Epidermal melanocyte (primary cell): ENCODE results near the gene PLA2R1.
"Not testable (repeated sequence)": the region's sequence is repeated elsewhere in the genome, so short reads cannot be mapped to it uniquely, and the experiment has no call there.

Experiments used
- DNase-seq: peaks from one replicate; pipeline ENCODE4 v3.0.0; 2011; ENCODE audit warnings: low spot score; ENCODE audit not compliant: insufficient read length

The PLA2R1 gene

GRCh38 chr2:160063879-160064612 lies 1.6 kb upstream of the PLA2R1 start:
- no peak for DNase-seq

- no peak for DNase-seq
Measured at GRCh38 chr2:160063271-160063670, 856 bp upstream of the PLA2R1 start.

DNA sequence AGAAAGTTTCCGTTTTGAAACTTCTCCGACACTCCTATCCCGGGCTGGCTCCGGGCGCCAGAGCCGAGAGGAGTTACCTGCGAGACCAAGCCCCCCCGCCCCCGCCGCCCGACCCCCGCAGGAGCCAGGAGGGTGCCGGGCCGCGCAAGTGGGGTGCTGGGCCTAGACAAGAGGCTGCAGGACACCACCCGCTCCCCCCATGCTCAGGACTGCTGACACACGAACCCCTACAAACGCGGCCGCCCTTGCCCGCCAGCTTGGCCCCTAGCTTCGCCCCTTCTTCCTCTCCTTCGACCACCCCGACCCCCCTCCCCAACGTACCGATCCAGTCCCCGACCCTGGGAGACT lies 497 bp downstream of the PLA2R1 start:
- DNase-seq: no peak

DNA sequence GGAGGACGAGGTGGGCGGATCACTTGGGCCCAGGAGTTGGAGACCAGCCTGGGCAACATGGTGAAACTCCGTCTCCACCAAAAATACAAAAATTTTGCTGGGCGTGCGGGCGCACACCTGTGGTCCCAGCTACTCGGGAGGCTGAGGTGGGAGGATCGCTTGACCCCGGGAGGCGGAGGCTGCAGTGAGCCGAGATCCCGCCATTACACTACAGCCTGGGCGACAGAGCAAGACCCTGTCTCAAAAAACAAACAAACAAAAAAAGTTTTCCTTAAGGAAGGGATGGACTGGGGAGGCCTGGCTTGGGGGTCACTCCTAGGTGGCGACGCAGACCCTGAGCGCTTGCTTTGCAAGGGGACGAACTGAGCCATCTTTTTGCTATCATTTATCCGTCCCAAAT lies 882 bp downstream of the PLA2R1 start:
- no peak for DNase-seq

- DNase-seq: no peak
Measured at GRCh38 chr2:160060297-160060696, 2.1 kb downstream of the PLA2R1 start.

- no peak for DNase-seq
Measured at GRCh38 chr2:160057356-160057755, 5.1 kb downstream of the PLA2R1 start.

DNA sequence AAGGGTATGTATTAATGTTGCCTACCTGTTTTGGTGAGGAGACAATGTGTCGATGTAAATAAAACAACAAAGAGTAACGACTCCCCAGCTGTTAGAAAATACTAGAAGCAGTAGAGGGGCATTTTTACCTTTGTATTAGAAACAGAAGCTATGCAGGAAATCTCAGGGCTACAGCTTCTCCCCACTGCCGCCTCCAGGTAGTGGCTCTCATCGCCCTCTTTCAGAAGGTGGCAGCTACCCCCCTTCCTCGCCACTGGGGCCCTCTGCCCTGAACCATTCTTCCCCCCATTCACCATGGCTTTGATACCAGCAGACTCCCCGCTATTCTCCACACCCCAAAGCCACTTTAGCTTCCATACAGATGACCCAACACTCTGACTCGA lies 6.7 kb downstream of the PLA2R1 start:
- no peak for DNase-seq

DNA sequence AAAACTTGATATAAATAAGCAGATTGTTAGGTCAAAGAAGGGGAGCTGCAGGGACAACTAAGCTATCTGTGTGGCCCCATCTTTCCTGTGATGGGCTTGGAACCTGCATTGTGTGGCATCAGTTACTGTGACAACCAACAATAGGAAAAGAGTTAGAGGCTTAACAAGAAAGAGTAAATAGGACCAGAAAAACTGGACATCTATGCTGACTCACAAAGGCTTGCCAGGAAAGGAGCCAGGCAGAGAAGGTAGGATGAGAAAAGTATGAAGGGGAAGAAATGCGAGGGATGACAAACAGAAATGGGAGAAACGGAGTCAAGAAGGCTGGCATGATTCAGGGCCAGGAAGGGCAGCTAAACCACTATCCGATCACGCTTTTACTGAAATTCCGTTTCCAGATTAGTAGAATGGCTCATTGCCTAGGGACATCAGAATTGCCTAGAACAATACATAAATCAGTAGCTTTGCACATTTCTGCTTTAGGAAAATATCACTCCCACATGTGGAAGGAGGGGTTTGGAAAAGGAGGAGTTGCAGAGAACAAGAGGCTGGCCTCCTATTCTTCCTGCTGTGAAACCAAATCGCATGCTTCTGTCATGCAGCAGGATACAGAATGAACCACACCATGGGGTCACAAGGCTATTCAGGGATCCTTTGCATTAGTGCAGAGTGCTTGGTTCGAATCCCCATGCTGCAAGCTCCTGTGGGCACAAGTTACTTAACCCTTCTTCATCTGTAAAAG lies 7.3 kb downstream of the PLA2R1 start:
- peak; percentile 68 for DNase-seq

DNA sequence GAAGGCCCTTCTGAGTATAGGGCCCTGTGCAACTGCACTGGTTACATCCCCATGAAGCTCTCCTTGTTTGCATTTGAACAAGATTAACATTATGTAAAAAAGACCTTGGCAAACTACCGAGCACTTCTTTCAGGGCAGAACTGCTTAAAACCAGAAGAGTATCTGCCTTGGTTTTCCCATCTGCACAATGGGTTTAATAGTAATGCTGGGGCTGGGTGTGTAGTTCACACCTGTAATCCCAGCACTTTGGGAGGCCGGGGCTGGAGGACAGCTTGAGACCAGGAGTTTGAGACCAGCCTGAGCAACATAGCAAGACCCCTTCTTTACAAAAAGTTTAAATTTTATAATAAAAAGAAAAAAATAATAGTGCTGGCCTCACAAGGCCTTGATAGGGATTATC lies 8.5 kb downstream of the PLA2R1 start:
- DNase-seq: no peak

GRCh38 chr2:160052531-160052930 lies 9.9 kb downstream of the PLA2R1 start:
- DNase-seq: no peak

DNA sequence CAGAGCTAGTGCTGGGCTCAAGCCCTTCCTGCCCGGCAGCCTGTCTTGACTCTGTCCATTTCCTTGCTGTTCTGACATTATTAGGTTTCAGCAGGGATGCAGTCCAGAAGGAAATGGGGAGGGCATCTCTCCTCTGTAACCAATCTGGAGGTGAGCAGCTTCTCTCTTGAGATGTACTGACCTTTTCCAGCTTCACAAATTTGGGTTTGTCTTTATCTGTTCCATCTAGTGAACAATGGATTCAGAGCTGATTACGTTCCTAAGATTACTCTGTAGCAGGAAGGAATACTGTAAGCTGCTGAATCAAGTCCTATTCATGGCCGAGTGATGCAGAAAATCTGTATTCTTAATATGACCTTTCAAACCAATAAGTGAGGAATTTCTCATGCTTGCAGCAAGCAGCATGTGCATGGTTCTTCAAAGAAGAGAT lies 11.0 kb downstream of the PLA2R1 start:
- no peak for DNase-seq

- no peak for DNase-seq
Measured at GRCh38 chr2:160050147-160050546, 12.3 kb downstream of the PLA2R1 start.

DNA sequence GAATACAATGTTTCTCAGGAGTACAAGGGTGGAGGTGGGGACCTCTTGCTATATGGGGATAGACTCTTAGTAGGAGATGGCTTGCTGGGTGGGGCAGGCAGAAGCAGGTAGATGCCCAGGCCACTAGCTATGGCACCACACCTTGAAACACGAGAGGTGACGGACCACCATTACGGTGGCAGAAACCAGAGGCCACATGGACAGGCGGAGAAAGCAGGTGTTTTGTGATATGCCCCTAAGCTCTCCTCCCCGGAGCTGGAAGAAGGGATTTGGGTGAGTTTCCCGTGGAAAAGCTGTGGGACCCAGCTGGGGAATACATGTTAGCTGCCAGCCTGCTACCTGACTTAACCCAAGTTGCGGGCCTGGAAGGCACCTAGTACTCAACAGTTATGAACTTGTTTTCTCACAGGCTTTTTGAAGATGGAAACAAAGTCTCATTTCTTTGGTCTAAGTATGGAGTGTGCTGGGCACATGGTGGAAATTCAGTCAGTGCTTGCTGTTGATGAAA lies 16.7 kb downstream of the PLA2R1 start:
- DNase-seq: no peak

GRCh38 chr2:160044728-160045127 lies 17.7 kb downstream of the PLA2R1 start:
- no peak for DNase-seq

DNA sequence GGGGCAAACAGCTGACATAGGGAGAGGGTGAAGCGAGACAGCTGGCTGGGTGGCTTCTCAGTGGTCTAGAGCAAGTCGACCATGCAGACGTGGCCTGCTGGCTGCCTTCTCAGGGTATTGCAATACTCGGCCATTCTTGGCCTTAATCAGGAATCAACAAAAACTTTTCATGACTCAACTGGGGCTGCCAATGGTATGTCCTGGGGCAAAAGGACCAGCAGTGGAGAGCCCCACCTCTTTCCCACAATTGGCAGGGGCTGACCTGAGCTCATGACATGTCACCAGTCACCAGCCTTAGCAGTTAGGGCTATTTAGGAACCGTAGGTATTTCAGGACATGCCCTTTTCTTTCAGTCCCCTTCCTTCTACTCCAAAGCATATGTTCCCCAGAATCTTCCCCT lies 19.1 kb downstream of the PLA2R1 start:
- no peak for DNase-seq

DNA sequence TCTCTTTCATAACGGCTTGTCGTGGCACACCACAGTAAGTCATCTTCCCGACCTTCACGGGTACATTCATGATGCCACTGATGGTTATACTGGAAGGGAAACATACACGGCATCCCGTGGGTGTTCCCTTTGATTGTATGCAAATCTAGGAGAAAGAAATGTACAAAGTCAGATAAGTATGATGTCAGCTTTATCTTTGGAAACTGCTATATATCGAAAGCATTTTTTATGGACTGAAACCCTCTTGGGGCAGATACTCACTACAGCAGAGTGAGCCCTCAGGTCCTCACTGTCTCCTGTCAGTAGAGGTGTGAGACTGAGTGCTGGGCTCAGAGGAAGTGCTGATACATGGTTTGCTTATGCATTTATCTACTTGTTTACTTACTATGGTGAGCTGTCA lies 20.4 kb downstream of the PLA2R1 start:
- no peak for DNase-seq

DNA sequence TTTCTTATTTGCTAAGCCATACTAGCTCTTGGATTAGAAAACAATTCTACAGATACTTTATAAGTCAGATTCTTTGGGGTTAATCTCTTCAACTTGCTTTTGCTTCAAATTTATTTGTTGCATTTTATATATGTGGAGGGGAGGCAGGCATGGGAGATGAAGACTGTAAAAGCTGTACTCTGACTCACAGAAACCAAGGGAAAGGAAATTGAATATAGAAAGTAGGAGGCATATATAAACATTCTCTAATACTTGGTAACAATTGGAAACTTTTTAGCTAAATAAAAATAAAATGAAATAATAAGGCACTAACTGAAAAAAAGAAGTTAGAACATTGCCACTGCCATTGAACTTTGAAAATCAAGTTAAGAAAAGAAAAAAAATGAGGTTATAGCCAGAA lies 21.3 kb downstream of the PLA2R1 start:
- DNase-seq: no peak

- DNase-seq: no peak
Measured at GRCh38 chr2:160039166-160039903, 23.1 kb downstream of the PLA2R1 start.

- not testable (repeated sequence) for DNase-seq
Measured at GRCh38 chr2:160038662-160039061, 23.8 kb downstream of the PLA2R1 start.

- DNase-seq: no peak
Measured at GRCh38 chr2:160036736-160037135, 25.7 kb downstream of the PLA2R1 start.

DNA sequence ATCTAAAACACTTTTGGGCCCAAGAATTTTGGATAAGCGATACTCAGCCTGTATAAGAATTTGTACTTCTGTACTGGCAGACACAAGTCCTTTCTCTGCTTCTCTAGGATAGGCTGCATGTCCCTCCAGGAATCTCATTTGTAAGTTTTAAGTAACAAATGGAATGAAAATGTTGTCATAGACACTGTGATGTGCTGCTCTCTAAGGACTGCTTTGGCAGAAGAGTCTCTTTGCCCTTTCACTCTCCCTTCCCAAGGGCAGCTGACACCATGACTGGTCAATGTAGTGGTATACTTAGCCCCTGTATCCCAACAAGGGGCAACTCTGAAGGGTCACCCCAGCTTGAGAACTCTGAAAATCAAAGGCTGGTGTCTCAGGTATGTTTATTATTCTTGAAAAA lies 27.3 kb downstream of the PLA2R1 start:
- no peak for DNase-seq

- no peak for DNase-seq
Measured at GRCh38 chr2:160034396-160034795, 28.0 kb downstream of the PLA2R1 start.
